NCI-H510A (cell line): ENCODE data around the gene REPIN1.

Experiments used
- DNase-seq: peaks from one replicate; lab custom pipeline; 2025; lab: John Stamatoyannopoulos, UW

REPIN1 gene

GRCh38 chr7:150407588-150408392 is 39.2 kb downstream of the REPIN1 start:
- no peak for DNase-seq

- no peak for DNase-seq
Measured at GRCh38 chr7:150408393-150409299, 40.0 kb downstream of the REPIN1 start.

GRCh38 chr7:150409300-150410030 is 40.8 kb downstream of the REPIN1 start:
- no peak for DNase-seq

- DNase-seq = no peak
Measured at GRCh38 chr7:150410131-150410530, 41.5 kb downstream of the REPIN1 start.

GRCh38 chr7:150410680-150411346 is 42.2 kb downstream of the REPIN1 start:
- DNase-seq = no peak

GRCh38 chr7:150411606-150412005 is 43.0 kb downstream of the REPIN1 start:
- no peak for DNase-seq

GRCh38 chr7:150412016-150412415 is 43.4 kb downstream of the REPIN1 start:
- DNase-seq = no peak

GRCh38 chr7:150412518-150413488 is 44.2 kb downstream of the REPIN1 start:
- no peak for DNase-seq

- no peak for DNase-seq
Measured at GRCh38 chr7:150413640-150414081, 45.0 kb downstream of the REPIN1 start.

- peak; percentile 36 for DNase-seq
Measured at GRCh38 chr7:150415161-150416153, 46.8 kb downstream of the REPIN1 start.

- no peak for DNase-seq
Measured at GRCh38 chr7:150417239-150417638, 48.6 kb downstream of the REPIN1 start.

GRCh38 chr7:150417863-150418262 is 49.2 kb downstream of the REPIN1 start:
- DNase-seq = no peak

- DNase-seq = no peak
Measured at GRCh38 chr7:150420242-150420641, 51.6 kb downstream of the REPIN1 start.

GRCh38 chr7:150420987-150421674 is 52.5 kb downstream of the REPIN1 start:
- DNase-seq = peak; percentile 31

GRCh38 chr7:150421831-150422230 is 53.2 kb downstream of the REPIN1 start:
- DNase-seq = no peak
